Hepatocyte (in vitro differentiated cells): ENCODE data around the gene SMARCC2. TPM values are rescaled to one million over a fixed set of nuclear protein-coding genes. Genes with fewer than 3 reads are reported as not detected.
A peak's percentile ranks its signal among the peaks of the same experiment; 100 is the strongest.

ENCODE experiments used
- DNase-seq: peaks from one replicate; pipeline ENCODE4 v3.0.0-alpha.2; 2016; ENCODE audit warnings: low spot score
- H2AFZ ChIP-seq: fragments of 200-600 bp; sonication (generic); 2 replicates; pipeline ENCODE4 v1.6.0; 2016; ENCODE audit warnings: antibody characterized with exemption, mild to moderate bottlenecking
- H3K27ac ChIP-seq: fragments of 200-600 bp; sonication (generic); 2 replicates; pipeline ENCODE4 v1.5.1; 2016; ENCODE audit warnings: mild to moderate bottlenecking
- H3K27me3 ChIP-seq: fragments of 200-600 bp; sonication (generic); 2 replicates; pipeline ENCODE4 v1.6.1; 2016
- H3K36me3 ChIP-seq: fragments of 200-600 bp; sonication (generic); replicated peaks from 2 replicates; pipeline ENCODE4 v1.5.1; 2016; ENCODE audit warnings: low read depth; ENCODE audit not compliant: insufficient read depth
- H3K4me1 ChIP-seq: fragments of 200-600 bp; sonication (generic); 2 replicates; pipeline ENCODE4 v1.5.1; 2016; ENCODE audit warnings: mild to moderate bottlenecking, moderate library complexity; ENCODE audit not compliant: insufficient read depth
- H3K4me2 ChIP-seq: fragments of 200-600 bp; sonication (generic); 2 replicates; pipeline ENCODE4 v1.6.0; 2016
- H3K4me3 ChIP-seq: fragments of 200-600 bp; sonication (generic); 2 replicates; pipeline ENCODE4 v1.5.1; 2016; ENCODE audit warnings: mild to moderate bottlenecking
- H3K79me2 ChIP-seq: fragments of 200-600 bp; sonication (generic); 2 replicates; pipeline ENCODE4 v1.6.0; 2017; ENCODE audit warnings: mild to moderate bottlenecking
- H3K9me2 ChIP-seq: fragments of 200-600 bp; sonication (generic); replicated peaks from 2 replicates; pipeline ENCODE4 v1.6.0; 2017; ENCODE audit warnings: mild to moderate bottlenecking; ENCODE audit not compliant: insufficient read depth
- H3K9me3 ChIP-seq: fragments of 200-600 bp; sonication (generic); 2 replicates; pipeline ENCODE4 v1.5.1; 2016; ENCODE audit warnings: low read depth, mild to moderate bottlenecking
- H4K20me1 ChIP-seq: fragments of 200-600 bp; sonication (generic); 2 replicates; pipeline ENCODE4 v1.6.0; 2016; ENCODE audit warnings: mild to moderate bottlenecking; ENCODE audit not compliant: insufficient read depth, poor library complexity, severe bottlenecking
- CTCF ChIP-seq: fragments of 200-600 bp; sonication (generic); IDR thresholded peaks from 2 replicates; pipeline ENCODE4 v1.5.1; 2016; ENCODE audit warnings: antibody characterized with exemption, mild to moderate bottlenecking; ENCODE audit not compliant: poor library complexity
- EZH2 ChIP-seq: fragments of 200-600 bp; sonication (generic); IDR thresholded peaks from 2 replicates; pipeline ENCODE4 v1.6.1; 2016; ENCODE audit warnings: antibody characterized with exemption, mild to moderate bottlenecking, borderline replicate concordance
- EZH2phosphoT487 ChIP-seq: fragments of 200-600 bp; sonication (generic); IDR thresholded peaks from one replicate; pipeline ENCODE4 v1.6.1; 2018; ENCODE audit warnings: antibody characterized with exemption, mild to moderate bottlenecking, low read depth, moderate library complexity; ENCODE audit not compliant: unreplicated experiment, severe bottlenecking
- WGBS: methylation state at CpG from one replicate; pipeline ENCODE4 v1.1.6; 2016; ENCODE audit warnings: low lambda C conversion rate; ENCODE audit errors: missing lambda C conversion rate; 5-methylcytosine and 5-hydroxymethylcytosine counted together
- polyA plus RNA-seq: library from polyadenylated mRNA; unstranded; fragments of >200 nt; fragmentation: Nextera tagmentation; extraction: Ambion mirVana; gene quantifications from 2 replicates; pipeline ENCODE4 v1.2.1, GENCODE V29; 2016
- total RNA-seq: library from RNA; depleted of rRNA; stranded (reverse); fragments of >200 nt; gene quantifications from 2 replicates; pipeline ENCODE4 v1.2.3, GENCODE V29; 2014

SMARCC2 gene
- total and polyA plus RNA-seq, 2 experiments from 2014 or later: 34.8 to 68.6 TPM

- Histone ChIP-seq H3K27ac (no peak overlapping the region), H3K27me3 (no peaks in the 10 kb centered on the region), H3K4me1 (peaks cover 15% of the 10 kb centered on the region), H2AFZ (no peak overlapping the region), H4K20me1 (peaks cover 2% of the 10 kb centered on the region), H3K4me2 (no peak overlapping the region), H3K4me3 (no peak overlapping the region), H3K79me2 (peaks cover 14% of the 10 kb centered on the region), H3K36me3 (no peaks in the 10 kb centered on the region), H3K9me3 (no peaks in the 10 kb centered on the region), H3K9me2 (no peaks in the 10 kb centered on the region)
- no peak for TF ChIP-seq CTCF
- TF ChIP-seq EZH2phosphoT487: no peak
- no peak for TF ChIP-seq EZH2
- no peak for DNase-seq
- 92% methylated on average over 11 of the region's 11 CpGs for whole genome bisulfite sequencing
These were observed 67.9 kb downstream of the SMARCC2 start for GRCh38 chr12:56121204-56121870.

- H3K9me3 ChIP-seq: no peaks in the 10 kb centered on the region
- H2AFZ ChIP-seq: no peak overlapping the region
- H3K9me2 ChIP-seq: no peaks in the 10 kb centered on the region
- H3K36me3 ChIP-seq: no peaks in the 10 kb centered on the region
- H3K4me2 ChIP-seq: no peak overlapping the region
- no peak overlapping the region for H3K4me3 ChIP-seq
- H4K20me1 ChIP-seq: peaks cover 2% of the 10 kb centered on the region
- no peak for TF ChIP-seq EZH2phosphoT487
- TF ChIP-seq CTCF: no peak
- no peak for TF ChIP-seq EZH2
- WGBS: 93% methylated on average over 17 of the region's 17 CpGs
- H3K27me3 ChIP-seq: no peaks in the 10 kb centered on the region
- no peak for DNase-seq
- H3K79me2 ChIP-seq: peaks cover 13% of the 10 kb centered on the region
- H3K4me1 ChIP-seq: peaks cover 14% of the 10 kb centered on the region
- H3K27ac ChIP-seq: peak overlapping the region; percentile 67
These were observed 69.0 kb downstream of the SMARCC2 start for GRCh38 chr12:56120158-56120846.

- H3K9me3 ChIP-seq: no peaks in the 10 kb centered on the region
- peaks cover 12% of the 10 kb centered on the region for H3K79me2 ChIP-seq
- peak overlapping the region; percentile 86 for H3K4me2 ChIP-seq
- TF ChIP-seq CTCF: peak; percentile 78
- no peak for TF ChIP-seq EZH2
- H3K36me3 ChIP-seq: no peaks in the 10 kb centered on the region
- no peaks in the 10 kb centered on the region for H3K27me3 ChIP-seq
- H3K9me2 ChIP-seq: no peaks in the 10 kb centered on the region
- DNase-seq: peak; percentile 95
- peaks cover 2% of the 10 kb centered on the region for H4K20me1 ChIP-seq
- no peak overlapping the region for H3K4me3 ChIP-seq
- no peak overlapping the region for H2AFZ ChIP-seq
- 0% methylated on average over 2 of the region's 2 CpGs for WGBS
- peaks cover 14% of the 10 kb centered on the region for H3K4me1 ChIP-seq
- H3K27ac ChIP-seq: peak overlapping the region; percentile 86
These were observed 69.9 kb downstream of the SMARCC2 start for GRCh38 chr12:56119361-56119796.
